Measurements from ENCODE around the gene SPRR1B. TPM values are rescaled to one million over a fixed set of nuclear protein-coding genes. Genes with fewer than 3 reads are reported as not detected.

Gene SPRR1B
- total RNA-seq, 1 experiment from 2014 or later, result 0.66 TPM

- no peak within 1 kb of the TSS for H3K4me3 ChIP-seq (replicated peaks in 1 of 2; ENCODE audit: low read depth in 1 of 2, low read length in 2 of 2)
- no peak for ATAC-seq
- TF ChIP-seq CTCF (IDR thresholded peaks at IDR 0.05 in 2 of 3, conservative IDR thresholded peaks at IDR 0.05 in 1 of 3; ENCODE audit: borderline replicate concordance in 1 of 3, insufficient read depth in 1 of 3, low read depth in 2 of 3, low read length in 2 of 3) (no peak), ZBTB33 (IDR thresholded peaks at IDR 0.05; ENCODE audit: extremely low read depth, insufficient replicate concordance, low read length) (no peak), SP1 (IDR thresholded peaks at IDR 0.05; ENCODE audit: low read depth) (no peak), EZH2 (IDR thresholded peaks at IDR 0.05) (no peak), SIN3A (IDR thresholded peaks at IDR 0.05; ENCODE audit: low read depth) (no peak), EZH2phosphoT487 (IDR thresholded peaks at IDR 0.05; ENCODE audit: borderline replicate concordance) (no peak), POLR2A (IDR thresholded peaks at IDR 0.05; ENCODE audit: borderline replicate concordance, extremely low read depth, insufficient read depth, insufficient read length) (no peak), YY1 (IDR thresholded peaks at IDR 0.05; ENCODE audit: extremely low read depth, insufficient replicate concordance, low read depth, low read length) (no peak), EGR1 (IDR thresholded peaks at IDR 0.05; ENCODE audit: low read depth) (no peak), CEBPB (IDR thresholded peaks at IDR 0.05; ENCODE audit: low read depth) (no peak)
- H3K27me3 ChIP-seq (ENCODE audit: insufficient read depth, low read length), result peaks cover 29% of the 10 kb centered on the region
- H2AFZ ChIP-seq (ENCODE audit: low read depth, low read length, poor library complexity, severe bottlenecking), result no peak within 1 kb of the TSS
- peak; percentile 31 for DNase-seq (ENCODE audit: low read depth, low spot score)
- CTCF ChIA-PET, result no interaction called here
- no peaks in the 10 kb centered on the region for H3K4me1 ChIP-seq (ENCODE audit: control insufficient read depth in 1 of 2, insufficient read depth in 2 of 2, low read length in 2 of 2)
- intact Hi-C loops (cut with micrococcal nuclease), result no loop called here
- no peak within 1 kb of the TSS for H3K4me2 ChIP-seq (ENCODE audit: low read length)
- H3K36me3 ChIP-seq (ENCODE audit: control insufficient read depth in 1 of 2, insufficient read depth in 2 of 2, low read length in 2 of 2), result no peaks in the 10 kb centered on the region
- H3K9me2 ChIP-seq (ENCODE audit: insufficient read depth), result no peaks in the 10 kb centered on the region
- no peaks in the 10 kb centered on the region for H3K79me2 ChIP-seq (ENCODE audit: insufficient read depth, low read length)
- BruUV-seq (replicated peaks), result no TSS peak
- H3K9me3 ChIP-seq (ENCODE audit: control insufficient read depth in 1 of 2, insufficient read depth in 1 of 2, low read depth in 1 of 2, low read length in 2 of 2), result no peaks in the 10 kb centered on the region
- no peak within 1 kb of the TSS for H3K9ac ChIP-seq (ENCODE audit: low read length)
- H4K20me1 ChIP-seq (ENCODE audit: insufficient read depth), result no peaks in the 10 kb centered on the region
- RAD21 ChIA-PET (ENCODE audit: low non-redundant PET in 1 of 2, low total read pairs in 2 of 2, uncharacterized antibody in 2 of 2, unreplicated experiment in 2 of 2), result no interaction called here
- no peak within 1 kb of the TSS for H3K27ac ChIP-seq (ENCODE audit: low read depth, low read length)
- POLR2A ChIA-PET, result no interaction called here
These were observed 10.1 kb downstream of the SPRR1B start, which contains the start of gene SPRR2D for GRCh38 chr1:153040950-153041631. TSS of gene SPRR2D (minus strand) at chr1:153041120. CDS start at chr1:153040346, 774 bp downstream.

Measured in HCT116 (cell line).